K562 (cell line): Measurements from ENCODE around the gene PREX1. TPM values are rescaled to one million over a fixed set of nuclear protein-coding genes. Genes with fewer than 3 reads are reported as not detected.

Experiments used
- ARID1B ChIP-seq: fragments of 450-650 bp; IDR thresholded peaks from 2 replicates; pipeline ENCODE4 v1.6.1; 2016; ENCODE audit warnings: antibody characterized with exemption, mild to moderate bottlenecking, inconsistent platforms
- ATF3 ChIP-seq, 2 experiments: fragments of 450-650 bp in 1 of 2; sonication (generic) in 1 of 2; formaldehyde crosslinking in 1 of 2; IDR thresholded peaks in 1 of 2; conservative IDR thresholded peaks in 1 of 2; 2 replicates each; pipeline versions ENCODE4 v1.6.1 to v1.8.1; 2016 to 2023; ENCODE audit warnings: mild to moderate bottlenecking in 2 of 2, moderate library complexity in 2 of 2, inconsistent platforms in 1 of 2, missing genetic modification reagents in 1 of 2
- FOXA1 ChIP-seq: fragments of 450-650 bp; IDR thresholded peaks from 2 replicates; pipeline ENCODE4 v1.6.1; 2016; ENCODE audit warnings: mild to moderate bottlenecking, borderline replicate concordance
- JUN ChIP-seq, 2 experiments: sonication (generic) in 1 of 2; formaldehyde crosslinking in 1 of 2; IDR thresholded peaks; 2 replicates each; pipeline versions ENCODE4 v1.6.1 to v1.8.0; 2012 to 2022; ENCODE audit warnings: borderline replicate concordance in 2 of 2, mild to moderate bottlenecking in 2 of 2, improper control_type of control experiment in 1 of 2, low read depth in 1 of 2, low read length in 1 of 2, missing genetic modification reagents in 1 of 2
- MEF2D ChIP-seq: conservative IDR thresholded peaks from 2 replicates; pipeline ENCODE4 v1.6.1; 2016; ENCODE audit warnings: low read depth, missing genetic modification characterization, missing compliant biosample characterization
- polyA plus RNA-seq, 8 experiments: library from polyadenylated mRNA; depleted of rRNA in 4 of 8; stranded (reverse) in 5 of 8; unstranded in 3 of 8; fragments of >200 nt; fragmentation: Nextera tagmentation in 2 of 8; fragmentation: Illumina TruSeq in 1 of 8; extraction: Ambion mirVana in 2 of 8; extraction: Trizol in 1 of 8; gene quantifications; 2 replicates each; pipeline versions ENCODE4 v1.2.1 to v1.2.3, GENCODE V29; 2011 to 2014; ENCODE audit warnings: inconsistent platforms in 1 of 8, missing spikeins in 1 of 8
- total RNA-seq, 7 experiments: library from RNA; depleted of rRNA in 6 of 7; stranded (reverse); fragments of >200 nt in 6 of 7; fragmentation: Illumina TruSeq in 2 of 7; extraction: Trizol in 2 of 7; gene quantifications; 2 replicates each; pipeline versions ENCODE4 v1.2.1 to v1.2.3, GENCODE V29; 2011 to 2021; ENCODE audit warnings: low replicate concordance in 1 of 7
- TF ChIP-seq, protein P1 (sequence below): IDR thresholded peaks from 3 replicates; pipeline ENCODE4 v1.6.1; 2011; ENCODE audit warnings: borderline replicate concordance, mild to moderate bottlenecking, moderate library complexity; ENCODE audit not compliant: insufficient read length; ENCODE audit errors: extremely low read depth

PREX1 gene
- total and polyA plus RNA-seq, 9 of the 15 experiments (the other 6 are each of a cell fraction or from before 2014, with no cell fraction given), result 0.37 to 10.4 (median 4.8) TPM

DNA sequence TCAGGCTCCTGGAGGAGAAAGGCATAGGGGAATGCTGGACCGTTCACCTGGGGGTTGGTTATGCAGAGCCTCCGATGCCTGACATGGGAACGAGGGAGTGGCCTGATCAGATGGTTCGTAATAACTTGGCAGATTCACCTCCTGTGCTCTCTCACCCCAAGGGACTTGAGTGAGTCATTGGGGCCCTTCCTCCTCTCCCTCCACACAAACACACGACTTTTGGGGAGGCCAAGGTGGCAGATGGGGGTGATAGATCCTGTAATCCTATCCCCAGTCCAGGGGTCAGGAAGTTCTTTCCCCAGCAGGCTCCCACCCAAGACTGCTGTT, 48.1 kb upstream of the PREX1 start (continued):
- TF ChIP-seq ATF3 (IDR thresholded peaks at IDR 0.05) (peak; percentile 55), ATF3 (CRISPR knock-in tag; conservative IDR thresholded peaks at IDR 0.05) (no peak), MEF2D (tag) (no peak), JUN (IDR thresholded peaks at IDR 0.05; ENCODE audit: borderline replicate concordance, low read depth, low read length) (0 out of 2 replicates have a peak, but pooled peaks have one; percentile 16), JUN (CRISPR knock-in tag; IDR thresholded peaks at IDR 0.05; ENCODE audit: borderline replicate concordance) (no peak), ARID1B (0 out of 2 replicates have a peak, but pooled peaks have one; percentile 18), FOXA1 (no peak)
- TF ChIP-seq, protein P1, sequence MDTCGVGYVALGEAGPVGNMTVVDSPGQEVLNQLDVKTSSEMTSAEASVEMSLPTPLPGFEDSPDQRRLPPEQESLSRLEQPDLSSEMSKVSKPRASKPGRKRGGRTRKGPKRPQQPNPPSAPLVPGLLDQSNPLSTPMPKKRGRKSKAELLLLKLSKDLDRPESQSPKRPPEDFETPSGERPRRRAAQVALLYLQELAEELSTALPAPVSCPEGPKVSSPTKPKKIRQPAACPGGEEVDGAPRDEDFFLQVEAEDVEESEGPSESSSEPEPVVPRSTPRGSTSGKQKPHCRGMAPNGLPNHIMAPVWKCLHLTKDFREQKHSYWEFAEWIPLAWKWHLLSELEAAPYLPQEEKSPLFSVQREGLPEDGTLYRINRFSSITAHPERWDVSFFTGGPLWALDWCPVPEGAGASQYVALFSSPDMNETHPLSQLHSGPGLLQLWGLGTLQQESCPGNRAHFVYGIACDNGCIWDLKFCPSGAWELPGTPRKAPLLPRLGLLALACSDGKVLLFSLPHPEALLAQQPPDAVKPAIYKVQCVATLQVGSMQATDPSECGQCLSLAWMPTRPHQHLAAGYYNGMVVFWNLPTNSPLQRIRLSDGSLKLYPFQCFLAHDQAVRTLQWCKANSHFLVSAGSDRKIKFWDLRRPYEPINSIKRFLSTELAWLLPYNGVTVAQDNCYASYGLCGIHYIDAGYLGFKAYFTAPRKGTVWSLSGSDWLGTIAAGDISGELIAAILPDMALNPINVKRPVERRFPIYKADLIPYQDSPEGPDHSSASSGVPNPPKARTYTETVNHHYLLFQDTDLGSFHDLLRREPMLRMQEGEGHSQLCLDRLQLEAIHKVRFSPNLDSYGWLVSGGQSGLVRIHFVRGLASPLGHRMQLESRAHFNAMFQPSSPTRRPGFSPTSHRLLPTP, result no peak
- TF ChIP-seq, all 486 proteins: peak for 6
